ENCODE data around the gene PKIG.

GRCh38 chr20:44566018-44566417 lies 16.4 kb upstream of the PKIG start:
- no peak for TF ChIP-seq POLR2AphosphoS5 (IDR thresholded peaks at IDR 0.05; ENCODE audit: low read depth, low read length)
- no peak for TF ChIP-seq SPI1 (IDR thresholded peaks at IDR 0.05; ENCODE audit: low read depth, low read length)
- TF ChIP-seq POLR2A (IDR thresholded peaks at IDR 0.05; ENCODE audit: low read depth, low read length) = no peak
- TF ChIP-seq TAF1 (IDR thresholded peaks at IDR 0.05; ENCODE audit: low read depth, low read length) = no peak
- TF ChIP-seq PAX5 (IDR thresholded peaks at IDR 0.05; ENCODE audit: insufficient read depth, low read length, severe bottlenecking) = no peak
- no peak for TF ChIP-seq POU2F2 (IDR thresholded peaks at IDR 0.05; ENCODE audit: low read depth, low read length)

Data from GM12891 (cell line).